Measurements from ENCODE around the gene ZIM2.

Gene ZIM2

GRCh38 chr19:56806639-56807038 lies 33.9 kb downstream of the ZIM2 start:
- no peak for DNase-seq (ENCODE audit: low spot score)

- DNase-seq (ENCODE audit: low spot score) = no peak
Observed at GRCh38 chr19:56778351-56778750, 62.2 kb downstream of the ZIM2 start.

DNA sequence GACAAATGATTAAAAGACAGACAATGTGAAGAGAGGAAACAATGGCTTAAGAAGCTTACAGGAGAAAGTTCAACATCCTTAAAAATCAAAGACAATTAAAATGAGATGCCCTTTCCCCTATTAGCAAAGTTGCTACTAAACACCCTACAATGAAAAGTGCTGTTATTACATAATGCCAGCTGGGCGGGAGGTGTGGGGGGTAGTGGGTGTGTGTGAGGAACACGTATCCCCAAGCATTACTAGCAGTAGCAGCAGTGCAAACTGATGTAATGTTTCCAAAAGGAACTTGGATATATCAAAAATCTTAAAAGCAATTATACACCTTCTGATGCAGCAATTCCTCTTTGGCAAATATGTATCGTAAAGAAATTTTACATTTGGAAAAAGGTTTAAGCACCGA lies 70.9 kb downstream of the ZIM2 start:
- DNase-seq (ENCODE audit: low spot score) = no peak

GRCh38 chr19:56765137-56765536 lies 75.4 kb downstream of the ZIM2 start:
- no peak for DNase-seq (ENCODE audit: low spot score)

DNA sequence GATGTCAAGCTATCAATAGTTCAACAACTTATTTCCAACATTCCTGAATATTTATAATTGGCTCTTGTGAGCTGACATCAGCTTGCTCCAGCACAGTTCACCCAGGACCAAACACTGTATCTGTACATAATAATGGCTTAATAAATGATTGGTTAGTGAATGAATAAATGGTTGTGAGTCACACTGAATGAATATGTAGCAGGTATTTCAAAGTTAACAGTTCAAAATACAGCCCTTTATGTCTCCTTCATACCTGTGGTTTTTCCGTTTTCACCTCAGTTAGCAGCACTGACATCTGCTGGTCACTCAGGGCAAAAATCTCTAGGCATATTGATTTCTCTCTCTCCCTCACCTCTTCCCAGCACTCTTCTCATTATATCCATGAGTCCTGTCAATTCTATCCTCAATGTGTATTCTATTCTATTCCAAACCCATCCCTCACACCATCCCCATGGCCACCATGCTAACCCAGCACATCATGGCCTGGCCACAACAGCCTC lies 76.3 kb downstream of the ZIM2 start:
- no peak for DNase-seq (ENCODE audit: low spot score)

- DNase-seq (ENCODE audit: low spot score) = no peak
Observed at GRCh38 chr19:56760842-56761241, 79.7 kb downstream of the ZIM2 start.

DNA sequence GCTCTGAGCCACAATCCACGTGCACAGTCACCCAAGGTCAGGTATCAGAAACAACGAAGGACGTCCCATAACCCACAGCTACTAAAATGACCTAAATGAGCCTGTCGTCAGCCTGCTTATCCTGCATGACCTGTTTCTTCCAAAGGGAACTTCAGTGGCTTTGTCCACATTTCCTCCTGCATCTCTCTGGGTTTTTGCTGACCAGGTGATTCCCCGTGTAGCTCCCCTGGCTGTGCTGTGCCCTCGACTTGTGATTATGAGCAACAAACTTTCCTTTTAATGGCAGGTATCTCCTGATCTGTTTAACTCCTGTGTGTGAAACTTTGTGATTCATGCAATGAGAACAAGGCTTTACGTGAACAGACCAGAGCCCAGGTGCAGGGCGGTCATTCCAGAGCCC lies 81.0 kb downstream of the ZIM2 start:
- DNase-seq (ENCODE audit: low spot score) = no peak

- no peak for DNase-seq (ENCODE audit: low spot score)
Observed at GRCh38 chr19:56751078-56751489, 89.4 kb downstream of the ZIM2 start.

DNA sequence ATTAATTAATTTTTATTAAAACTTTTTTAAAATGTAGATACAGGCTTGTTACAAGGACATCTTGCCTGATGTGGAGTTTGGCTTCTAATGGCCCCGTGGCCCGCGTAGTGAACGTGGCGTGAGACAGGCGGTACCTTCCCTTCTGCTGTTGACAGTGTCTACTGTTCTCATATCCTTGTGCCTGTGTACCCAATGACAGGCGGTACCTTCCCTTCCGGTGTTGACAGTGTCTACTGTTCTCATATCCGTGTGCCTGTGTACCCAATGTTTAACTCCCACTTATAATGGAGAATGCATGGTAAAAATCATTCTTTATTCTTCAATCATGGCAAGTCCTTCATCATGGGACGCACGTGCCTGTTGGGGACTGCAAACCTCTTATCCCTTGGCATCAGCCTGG lies 89.9 kb downstream of the ZIM2 start:
- DNase-seq (ENCODE audit: low spot score) = no peak

GRCh38 chr19:56748378-56748777 lies 92.1 kb downstream of the ZIM2 start:
- no peak for DNase-seq (ENCODE audit: low spot score)

GRCh38 chr19:56746367-56746766 lies 94.2 kb downstream of the ZIM2 start:
- DNase-seq (ENCODE audit: low spot score) = no peak

GRCh38 chr19:56740501-56740900 lies 100.0 kb downstream of the ZIM2 start:
- no peak for DNase-seq (ENCODE audit: low spot score)

DNA sequence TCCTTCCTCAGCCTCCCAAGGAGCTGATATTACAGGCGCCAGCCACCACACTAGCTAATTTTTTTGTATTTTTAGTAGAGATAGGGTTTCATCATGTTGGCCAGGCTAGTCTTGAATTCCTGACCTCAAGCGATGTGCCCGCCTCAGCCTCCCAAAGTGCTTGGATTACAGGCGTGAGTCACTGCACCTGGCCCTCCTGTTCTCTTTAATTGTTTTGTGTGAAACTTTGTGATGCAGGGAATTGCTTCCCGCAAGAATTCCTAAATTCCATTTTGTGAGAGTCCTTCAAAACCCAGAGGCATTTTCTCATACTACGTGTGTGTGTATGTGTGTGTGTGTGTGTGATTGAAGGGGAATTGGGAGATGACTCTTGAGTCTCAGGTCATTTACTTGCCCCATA lies 104.0 kb downstream of the ZIM2 start:
- DNase-seq (ENCODE audit: low spot score) = no peak

DNA sequence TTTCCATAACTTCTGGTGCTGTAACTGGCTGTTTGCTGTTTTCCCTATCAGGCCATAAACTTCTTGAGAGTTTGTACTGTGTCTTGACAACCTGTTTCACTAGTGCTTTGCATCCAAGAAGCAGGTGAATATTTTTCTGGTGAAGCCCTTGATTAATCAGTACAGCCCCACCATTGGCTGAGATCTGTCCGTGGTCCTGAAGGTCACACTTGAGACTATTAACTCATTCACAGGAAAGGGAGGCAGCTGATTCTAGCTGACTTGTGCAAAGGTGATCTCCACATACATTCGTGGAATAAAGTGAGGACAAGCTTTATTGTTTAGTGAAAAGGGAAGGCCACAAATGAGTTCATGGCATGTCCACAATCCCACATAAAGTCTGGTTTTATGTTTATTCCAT lies 107.5 kb downstream of the ZIM2 start:
- DNase-seq (ENCODE audit: low spot score) = no peak

- DNase-seq (ENCODE audit: low spot score) = no peak
Observed at GRCh38 chr19:56727677-56728076, 112.8 kb downstream of the ZIM2 start.

GRCh38 chr19:56725829-56726424 lies 114.6 kb downstream of the ZIM2 start:
- DNase-seq (ENCODE audit: low spot score) = no peak
